Measurements from ENCODE around the gene CHD9.
A peak's percentile ranks its signal among the peaks of the same experiment; 100 is the strongest.
"Not testable (repeated sequence)": the region's sequence is repeated elsewhere in the genome, so short reads cannot be mapped to it uniquely, and the experiment has no call there.

Gene CHD9, protein sequence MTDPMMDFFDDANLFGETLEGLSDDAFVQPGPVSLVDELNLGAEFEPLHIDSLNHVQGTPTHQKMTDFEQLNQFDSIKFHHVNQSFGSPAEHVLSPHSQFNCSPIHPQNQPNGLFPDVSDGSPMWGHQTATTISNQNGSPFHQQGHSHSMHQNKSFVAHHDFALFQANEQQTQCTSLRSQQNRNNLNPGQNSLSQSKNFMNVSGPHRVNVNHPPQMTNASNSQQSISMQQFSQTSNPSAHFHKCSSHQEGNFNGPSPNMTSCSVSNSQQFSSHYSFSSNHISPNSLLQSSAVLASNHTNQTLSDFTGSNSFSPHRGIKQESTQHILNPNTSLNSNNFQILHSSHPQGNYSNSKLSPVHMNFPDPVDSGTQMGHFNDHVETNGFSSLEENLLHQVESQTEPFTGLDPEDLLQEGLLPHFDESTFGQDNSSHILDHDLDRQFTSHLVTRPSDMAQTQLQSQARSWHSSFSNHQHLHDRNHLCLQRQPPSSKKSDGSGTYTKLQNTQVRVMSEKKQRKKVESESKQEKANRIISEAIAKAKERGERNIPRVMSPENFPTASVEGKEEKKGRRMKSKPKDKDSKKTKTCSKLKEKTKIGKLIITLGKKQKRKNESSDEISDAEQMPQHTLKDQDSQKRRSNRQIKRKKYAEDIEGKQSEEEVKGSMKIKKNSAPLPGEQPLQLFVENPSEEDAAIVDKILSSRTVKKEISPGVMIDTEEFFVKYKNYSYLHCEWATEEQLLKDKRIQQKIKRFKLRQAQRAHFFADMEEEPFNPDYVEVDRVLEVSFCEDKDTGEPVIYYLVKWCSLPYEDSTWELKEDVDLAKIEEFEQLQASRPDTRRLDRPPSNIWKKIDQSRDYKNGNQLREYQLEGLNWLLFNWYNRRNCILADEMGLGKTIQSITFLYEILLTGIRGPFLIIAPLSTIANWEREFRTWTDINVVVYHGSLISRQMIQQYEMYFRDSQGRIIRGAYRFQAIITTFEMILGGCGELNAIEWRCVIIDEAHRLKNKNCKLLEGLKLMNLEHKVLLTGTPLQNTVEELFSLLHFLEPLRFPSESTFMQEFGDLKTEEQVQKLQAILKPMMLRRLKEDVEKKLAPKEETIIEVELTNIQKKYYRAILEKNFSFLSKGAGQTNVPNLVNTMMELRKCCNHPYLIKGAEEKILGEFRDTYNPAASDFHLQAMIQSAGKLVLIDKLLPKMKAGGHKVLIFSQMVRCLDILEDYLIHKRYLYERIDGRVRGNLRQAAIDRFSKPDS (N-terminal part only)

GRCh38 chr16:53054670-53055485 is at the start of gene CHD9:
CHD9 (plus strand) TSS chr16:53054991; CDS start chr16:53156090, 101,099 bp downstream.
- peak; percentile 47 to 82 (median 66) for DNase-seq

- no peak for DNase-seq
These were observed 47.7 kb upstream of the CHD9 start for GRCh38 chr16:53007095-53007494.

- no peak for DNase-seq
These were observed 40.5 kb upstream of the CHD9 start for GRCh38 chr16:53014287-53014686.

GRCh38 chr16:53018834-53019416 is 35.9 kb upstream of the CHD9 start:
- no peak for DNase-seq

- DNase-seq: no peak
These were observed 32.4 kb upstream of the CHD9 start for GRCh38 chr16:53022374-53022773.

DNA sequence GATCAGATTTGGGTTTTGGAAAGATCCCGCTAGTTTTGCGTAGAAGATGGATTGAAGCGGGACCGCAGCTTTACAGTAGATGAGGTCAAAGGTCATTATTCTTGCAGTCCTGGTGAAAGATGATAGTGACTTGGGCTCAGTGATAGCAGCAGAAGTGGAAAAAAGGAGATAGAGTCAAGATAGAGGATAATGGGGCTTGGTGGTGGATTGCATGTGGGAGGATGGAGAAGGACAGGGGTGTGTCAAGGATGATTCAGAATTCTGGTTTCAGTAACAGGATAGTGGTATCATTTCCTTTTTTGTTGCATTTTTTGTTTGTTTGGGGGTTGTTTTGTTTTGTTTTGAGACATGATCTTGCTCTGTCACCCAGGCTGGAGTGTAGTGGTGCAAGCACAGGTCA is 30.7 kb upstream of the CHD9 start:
- no peak for DNase-seq

DNA sequence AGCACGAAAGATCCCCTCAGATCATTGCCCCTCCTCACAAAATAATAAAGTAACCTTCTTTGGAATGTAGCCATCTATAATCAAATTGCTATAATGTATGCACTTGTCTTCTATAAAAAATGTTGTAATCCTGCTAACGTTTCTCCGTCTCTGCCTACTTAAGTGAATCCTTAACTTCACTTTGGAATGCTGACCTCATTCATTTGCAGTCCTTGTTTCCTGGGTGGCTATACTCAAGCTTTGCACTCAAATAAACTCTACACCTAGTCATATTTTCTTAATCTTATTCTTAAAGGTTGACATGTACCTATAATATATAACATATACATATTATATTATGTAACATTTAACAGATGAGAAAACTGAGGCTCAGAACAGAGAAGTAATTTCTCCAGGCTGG is 24.8 kb upstream of the CHD9 start:
- no peak for DNase-seq

DNA sequence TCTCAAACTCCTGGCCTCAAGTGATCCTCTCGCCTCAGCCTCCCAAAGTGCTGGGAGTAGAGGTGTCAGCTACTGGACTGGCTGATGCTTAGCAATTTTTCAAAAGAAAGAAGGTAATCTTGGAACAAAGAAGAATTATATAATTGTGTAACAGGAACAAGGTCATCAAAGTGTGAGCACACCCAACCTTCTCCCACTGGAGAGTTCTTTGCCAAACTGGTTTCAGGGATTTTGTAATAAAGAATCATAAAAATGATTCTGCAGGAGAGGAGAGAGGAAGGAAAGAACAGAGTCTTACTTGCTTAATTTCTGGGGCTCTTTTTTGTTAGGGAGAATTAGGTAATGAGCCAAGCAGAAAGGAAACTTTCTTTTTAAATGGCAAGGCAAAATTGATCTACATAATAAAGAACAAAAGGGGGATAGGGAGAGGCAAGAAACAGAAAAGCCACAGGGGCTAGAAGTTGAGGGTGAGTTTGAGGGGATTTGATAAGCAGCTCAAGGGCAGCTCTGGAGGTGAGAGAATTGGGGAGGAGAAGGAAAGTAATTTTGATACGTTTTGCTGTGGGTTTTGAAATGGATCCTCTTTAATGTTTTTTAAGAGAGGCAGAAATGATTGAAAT is 23.4 kb upstream of the CHD9 start:
- DNase-seq: no peak

- DNase-seq: no peak
These were observed 20.5 kb upstream of the CHD9 start for GRCh38 chr16:53034306-53034705.

GRCh38 chr16:53035176-53035942 is 19.4 kb upstream of the CHD9 start:
- no peak for DNase-seq

GRCh38 chr16:53036066-53036465 is 18.7 kb upstream of the CHD9 start:
- no peak for DNase-seq

- DNase-seq: not testable (repeated sequence)
These were observed 18.1 kb upstream of the CHD9 start for GRCh38 chr16:53036711-53037110.

DNA sequence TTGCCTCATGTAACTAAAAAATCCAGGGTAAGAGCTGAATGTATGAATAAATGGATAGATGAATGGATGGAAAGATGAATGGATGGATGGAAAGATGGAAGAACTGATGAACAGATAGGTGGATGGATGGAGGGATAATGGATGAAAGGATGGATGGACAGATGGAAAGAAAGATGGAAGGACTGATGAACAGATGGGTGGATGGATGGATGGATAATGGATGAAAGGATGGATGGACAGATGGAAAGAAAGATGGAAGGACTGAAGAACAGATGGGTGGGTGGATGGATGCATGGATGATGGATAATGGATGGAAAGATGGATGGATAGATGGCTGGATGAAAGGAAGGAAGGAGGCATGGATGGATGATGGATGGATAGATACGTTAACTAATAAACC is 14.0 kb upstream of the CHD9 start:
- DNase-seq: no peak

- DNase-seq: no peak
These were observed 13.3 kb upstream of the CHD9 start for GRCh38 chr16:53041320-53042051.

GRCh38 chr16:53042235-53042701 is 12.5 kb upstream of the CHD9 start:
- no peak for DNase-seq

DNA sequence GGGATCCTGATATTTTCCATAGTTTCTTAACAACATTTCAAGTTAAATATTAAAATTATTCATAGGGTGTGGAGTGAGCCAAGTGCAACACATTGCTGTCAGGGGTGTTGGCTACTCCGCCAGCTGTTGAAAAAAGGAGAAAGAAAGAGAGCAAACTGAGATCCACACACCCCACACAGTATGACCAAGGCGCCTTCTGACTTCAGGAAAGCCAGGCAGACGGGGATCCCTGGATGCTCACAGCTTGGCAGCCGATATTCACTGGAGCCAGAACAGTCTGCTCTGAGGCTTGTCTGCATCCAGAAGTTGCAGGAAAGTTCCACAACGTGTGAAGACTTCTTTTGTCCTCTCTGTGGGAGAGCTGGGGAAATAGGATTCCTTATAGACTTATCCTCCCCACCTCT is 11.4 kb upstream of the CHD9 start:
- no peak for DNase-seq

DNA sequence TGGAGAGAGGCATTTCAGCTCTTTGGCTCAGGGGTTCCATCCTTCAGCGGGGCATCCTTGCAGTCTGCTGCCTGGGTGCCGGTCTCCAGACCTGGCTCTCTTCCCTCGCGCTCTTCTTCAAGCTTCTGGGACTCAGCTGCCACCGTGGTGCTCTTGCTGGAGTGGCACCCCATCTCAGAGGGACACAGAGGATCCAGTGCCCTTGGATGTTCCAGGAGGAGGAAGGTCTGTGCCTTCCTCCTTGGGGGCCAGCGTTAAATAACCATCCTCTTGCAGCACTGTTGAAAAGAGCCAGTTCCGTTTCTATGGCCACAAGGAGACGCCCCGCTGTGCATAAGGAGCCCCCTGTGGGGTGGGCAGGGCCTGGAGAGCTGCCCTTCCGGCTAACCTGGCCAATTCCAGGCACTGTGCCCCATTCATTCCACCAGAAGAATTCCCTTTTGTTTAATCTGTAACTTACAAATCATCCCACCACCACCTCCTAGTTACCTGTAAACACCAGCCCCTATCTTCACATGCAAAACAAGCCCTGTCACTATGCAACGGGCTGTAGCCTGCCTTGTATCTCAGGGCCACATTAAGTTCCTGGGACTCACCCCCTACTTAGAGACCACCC is 10.7 kb upstream of the CHD9 start:
- no peak for DNase-seq

DNA sequence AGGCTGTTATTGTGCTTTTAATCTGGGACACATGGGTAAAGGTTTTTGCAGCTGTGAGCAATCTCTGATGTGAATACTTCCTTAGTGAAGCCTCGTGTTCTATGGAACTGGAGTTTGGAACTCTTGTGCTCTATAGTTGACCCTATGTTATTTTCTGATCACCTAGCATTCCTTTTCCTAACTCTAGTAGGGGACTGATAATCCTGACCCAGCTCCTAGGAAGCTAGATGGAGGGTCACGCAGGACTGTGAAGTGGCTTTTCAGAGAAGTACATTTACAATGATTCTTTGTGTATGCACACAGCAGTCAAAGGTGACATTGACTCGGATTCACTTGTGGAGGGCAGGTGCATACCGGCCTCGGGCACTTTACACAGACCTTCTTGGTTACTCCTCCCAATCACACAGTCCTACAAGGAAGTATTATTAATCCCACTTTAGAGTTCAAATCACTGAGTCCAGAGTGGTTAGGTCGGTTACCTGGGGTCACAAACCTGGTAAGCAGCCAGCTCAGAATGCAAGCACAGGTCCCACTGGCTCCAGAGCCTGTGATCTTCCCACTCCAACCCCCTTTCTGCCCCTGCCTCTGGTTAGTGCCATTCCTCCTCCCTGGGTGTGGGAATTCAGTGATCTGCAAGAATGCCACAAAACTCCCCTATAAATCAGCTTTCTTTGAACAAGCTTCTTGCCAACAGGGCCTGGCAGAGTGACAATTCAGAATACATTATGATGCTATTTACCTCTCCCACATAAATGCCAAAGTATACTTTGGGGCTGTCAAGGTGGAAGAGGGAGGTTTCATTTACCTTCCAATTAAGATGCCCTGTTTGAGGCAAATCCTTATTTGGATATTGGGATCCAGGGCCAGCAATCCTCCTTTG is 9.2 kb upstream of the CHD9 start:
- DNase-seq: no peak
